ENCODE data around the gene NR2F1-AS1.

- TF ChIP-seq CTCF (IDR thresholded peaks at IDR 0.05) = no peak
- no peak for TF ChIP-seq POLR2A (IDR thresholded peaks at IDR 0.05)
Measured at GRCh38 chr5:93519740-93520139, 61.3 kb downstream of the NR2F1-AS1 start.
